WTC11 (cell line): ENCODE measurements around the gene RIOX2. TPM values are rescaled to one million over a fixed set of nuclear protein-coding genes. Genes with fewer than 3 reads are reported as not detected.
A peak's percentile ranks its signal among the peaks of the same experiment; 100 is the strongest.

ENCODE experiments used
- ATAC-seq: fragments of 200-7000 bp; cut with Tn5 transposase; 2 replicates; pipeline ENCODE4 v1.10.0; 2021; ENCODE audit warnings: mild to moderate bottlenecking, moderate library complexity
- CTCF ChIA-PET: fragments of 300-600 bp; sonication (Branson Sonifier 250); formaldehyde crosslinking; loops from one replicate; lab custom pipeline; 2021; ENCODE audit warnings: antibody characterized with exemption; lab: Charles Lee
- POLR2A ChIA-PET: fragments of 350-600 bp; sonication (Branson Sonifier 250); formaldehyde crosslinking; loops from one replicate; lab custom pipeline; 2021; ENCODE audit warnings: antibody characterized with exemption; lab: Charles Lee
- DNase-seq: peaks from one replicate; pipeline ENCODE4 v3.0.0; 2021; ENCODE audit warnings: low spot score
- H3K27ac Mint-ChIP-seq: 2 replicates; pipeline ENCODE4 v1.8.0; 2021; ENCODE audit warnings: mixed read lengths
- H3K27me3 Mint-ChIP-seq: 2 replicates; pipeline ENCODE4 v1.8.0; 2021; ENCODE audit warnings: low read depth, mild to moderate bottlenecking, moderate library complexity, mixed read lengths
- H3K36me3 Mint-ChIP-seq: 2 replicates; pipeline ENCODE4 v1.8.0; 2021; ENCODE audit warnings: mixed read lengths
- H3K4me1 Mint-ChIP-seq: 2 replicates; pipeline ENCODE4 v1.8.0; 2022; ENCODE audit warnings: mixed read lengths
- H3K4me3 Mint-ChIP-seq: 2 replicates; pipeline ENCODE4 v1.8.0; 2021; ENCODE audit warnings: mild to moderate bottlenecking, moderate library complexity, mixed read lengths
- H3K9me3 Mint-ChIP-seq: 2 replicates; pipeline ENCODE4 v1.8.0; 2021; ENCODE audit warnings: mixed read lengths
- AFF4 ChIP-seq: sonication (generic); formaldehyde crosslinking; IDR thresholded peaks from 2 replicates; pipeline ENCODE4 v1.8.1; 2023; ENCODE audit warnings: mild to moderate bottlenecking, missing genetic modification reagents, borderline replicate concordance
- CREB1 ChIP-seq: sonication (generic); formaldehyde crosslinking; IDR thresholded peaks from 2 replicates; pipeline ENCODE4 v1.8.0; 2023; ENCODE audit warnings: mild to moderate bottlenecking, missing genetic modification reagents
- CTCF ChIP-seq: fragments of 200-600 bp; IDR thresholded peaks from 2 replicates; pipeline ENCODE4 v1.8.0; 2022; ENCODE audit warnings: antibody characterized with exemption
- E2F1 ChIP-seq: sonication (generic); formaldehyde crosslinking; IDR thresholded peaks from 2 replicates; pipeline ENCODE4 v1.8.0; 2022; ENCODE audit warnings: mild to moderate bottlenecking, missing genetic modification reagents
- GTF2I ChIP-seq: fragments of 250-450 bp; sonication (Bioruptor Pico); conservative IDR thresholded peaks from 2 replicates; pipeline ENCODE4 v1.4.0; 2021; ENCODE audit warnings: mild to moderate bottlenecking
- IRF2 ChIP-seq: sonication (generic); formaldehyde crosslinking; IDR thresholded peaks from 2 replicates; pipeline ENCODE4 v1.8.0; 2022; ENCODE audit warnings: low read depth, missing genetic modification reagents, borderline replicate concordance
- KAT7 ChIP-seq: sonication (generic); formaldehyde crosslinking; IDR thresholded peaks from 2 replicates; pipeline ENCODE4 v1.8.1; 2023; ENCODE audit warnings: missing genetic modification reagents, mild to moderate bottlenecking, borderline replicate concordance
- NFE2L1 ChIP-seq: sonication (generic); formaldehyde crosslinking; IDR thresholded peaks from 2 replicates; pipeline ENCODE4 v1.8.1; 2023; ENCODE audit warnings: missing genetic modification reagents
- PRDM15 ChIP-seq: sonication (generic); formaldehyde crosslinking; IDR thresholded peaks from 2 replicates; pipeline ENCODE4 v1.8.0; 2022; ENCODE audit warnings: missing genetic modification reagents
- RELA ChIP-seq: sonication (generic); formaldehyde crosslinking; IDR thresholded peaks from 2 replicates; pipeline ENCODE4 v1.8.1; 2022; ENCODE audit warnings: missing genetic modification reagents, mild to moderate bottlenecking, borderline replicate concordance
- SMAD4 ChIP-seq: sonication (generic); formaldehyde crosslinking; IDR thresholded peaks from 2 replicates; pipeline ENCODE4 v1.8.0; 2022; ENCODE audit warnings: mild to moderate bottlenecking, missing genetic modification reagents
- SP1 ChIP-seq: sonication (generic); formaldehyde crosslinking; conservative IDR thresholded peaks from 2 replicates; pipeline ENCODE4 v1.8.1; 2022; ENCODE audit warnings: missing genetic modification reagents
- ZNF138 ChIP-seq: sonication (generic); formaldehyde crosslinking; conservative IDR thresholded peaks from 2 replicates; pipeline ENCODE4 v1.8.1; 2022; ENCODE audit warnings: mild to moderate bottlenecking, moderate library complexity, missing genetic modification reagents
- ZNF671 ChIP-seq: fragments of 250-450 bp; sonication (Bioruptor Pico); IDR thresholded peaks from 2 replicates; pipeline ENCODE4 v1.8.0; 2021; ENCODE audit warnings: mild to moderate bottlenecking
- total RNA-seq: library from RNA; stranded (reverse); gene quantifications from 3 replicates; pipeline ENCODE4 v1.2.3, GENCODE V29; 2021

Gene RIOX2
- total RNA-seq, 1 experiment from 2014 or later, result 11.0 TPM

- TF ChIP-seq AFF4 (CRISPR knock-in tag) (no peak), RELA (CRISPR knock-in tag) (no peak), CREB1 (no peak)
Observed at GRCh38 chr3:97957617-97958311, 14.5 kb downstream of the RIOX2 start (continued).

GRCh38 chr3:97956051-97956450 lies 16.2 kb downstream of the RIOX2 start:
- CTCF ChIA-PET, result no interaction called here
- TF ChIP-seq PRDM15 (CRISPR knock-in tag) (no peak), SP1 (CRISPR knock-in tag) (no peak), KAT7 (CRISPR knock-in tag) (no peak)
- TF ChIP-seq, all 79 proteins: peak for 0

GRCh38 chr3:97954228-97954827 lies 17.9 kb downstream of the RIOX2 start:
- Mint-ChIP-seq H3K9me3 (no peaks in the 10 kb centered on the region), H3K4me1 (peaks cover 9% of the 10 kb centered on the region), H3K27ac (no peak overlapping the region), H3K4me3 (no peak overlapping the region), H3K36me3 (peaks cover 4% of the 10 kb centered on the region; the same call in 1 of the 2 replicates), H3K27me3 (no peaks in the 10 kb centered on the region)
- ATAC-seq, result peak; percentile 62
- CTCF ChIA-PET, result interaction anchor here (1.1 to 1.8 kb wide), 2 partner anchors 17 to 69 kb away, joined by 3 to 5 read pairs; no protein-coding TSS in a partner anchor
- no peak for DNase-seq
- POLR2A ChIA-PET, result no interaction called here
- TF ChIP-seq GTF2I (CRISPR knock-in tag), result no peak
- TF ChIP-seq NFE2L1 (CRISPR knock-in tag), result no peak
- TF ChIP-seq AFF4 (CRISPR knock-in tag), result no peak
- TF ChIP-seq IRF2 (CRISPR knock-in tag), result no peak
- no peak for TF ChIP-seq SMAD4 (CRISPR knock-in tag)
- TF ChIP-seq ZNF671 (CRISPR knock-in tag), result no peak
- no peak for TF ChIP-seq E2F1
- TF ChIP-seq CTCF, result no peak
- no peak for TF ChIP-seq ZNF138 (CRISPR knock-in tag)

More at GRCh38 chr3:97956051-97956450, 16.2 kb downstream of the RIOX2 start:
- H3K27ac Mint-ChIP-seq, result no peak overlapping the region
- no peaks in the 10 kb centered on the region; the same call in 1 of the 2 replicates for H3K36me3 Mint-ChIP-seq
- no peaks in the 10 kb centered on the region for H3K9me3 Mint-ChIP-seq
- POLR2A ChIA-PET, result no interaction called here
- no peaks in the 10 kb centered on the region for H3K27me3 Mint-ChIP-seq
- ATAC-seq (no peak), DNase-seq (no peak)
- H3K4me3 Mint-ChIP-seq, result no peak overlapping the region
- H3K4me1 Mint-ChIP-seq, result peaks cover 2% of the 10 kb centered on the region; the same call in 1 of the 2 replicates
